IgD-negative memory B cell (primary cell): ENCODE measurements around the gene PALLD. TPM values are rescaled to one million over a fixed set of nuclear protein-coding genes. Genes with fewer than 3 reads are reported as not detected.

Experiments
- H3K27ac Mint-ChIP-seq, 3 donors: one replicate each; pipeline ENCODE4 v1.8.0; 2020 to 2022; ENCODE audit warnings: mild to moderate bottlenecking in 3 of 3, mixed read lengths in 3 of 3, moderate library complexity in 1 of 3
- H3K27me3 Mint-ChIP-seq: one replicate; pipeline ENCODE4 v1.8.0; 2021; ENCODE audit warnings: mixed read lengths
- H3K36me3 Mint-ChIP-seq: one replicate; pipeline ENCODE4 v1.8.0; 2020; ENCODE audit warnings: mild to moderate bottlenecking, mixed read lengths
- H3K4me1 Mint-ChIP-seq, 3 donors: one replicate each; pipeline ENCODE4 v1.8.0; 2020 to 2022; ENCODE audit warnings: mixed read lengths in 3 of 3, mild to moderate bottlenecking in 1 of 3
- H3K4me3 Mint-ChIP-seq, 4 donors: one replicate each; pipeline ENCODE4 v1.8.0; 2020 to 2022; ENCODE audit warnings: mild to moderate bottlenecking in 4 of 4, mixed read lengths in 4 of 4, moderate library complexity in 3 of 4
- H3K9me3 Mint-ChIP-seq, 3 donors: one replicate each; pipeline ENCODE4 v1.8.0; 2020 to 2021; ENCODE audit warnings: mixed read lengths in 3 of 3, mild to moderate bottlenecking in 1 of 3
- polyA plus RNA-seq: library from polyadenylated mRNA; unstranded; fragments of 300-500 nt; fragmentation: Illumina TruSeq; gene quantifications from one replicate; pipeline ENCODE4 v1.2.3, GENCODE V29; 2021

PALLD gene
- polyA plus RNA-seq, 1 donor from 2014 or later: 0.31 TPM

GRCh38 chr4:168731706-168732414 lies 235.0 kb downstream of the PALLD start:
- Mint-ChIP-seq H3K4me1 (no peaks in the 10 kb centered on the region), H3K4me3 (no peak overlapping the region), H3K9me3 (peaks cover 3 to 14% (median 8%) of the 10 kb centered on the region in 3 donors), H3K27me3 (peaks cover 13% of the 10 kb centered on the region), H3K27ac (no peak overlapping the region), H3K36me3 (peaks cover 3% of the 10 kb centered on the region)

GRCh38 chr4:168732714-168733113 lies 235.9 kb downstream of the PALLD start:
- Mint-ChIP-seq H3K4me3 (no peak overlapping the region), H3K27me3 (peaks cover 13% of the 10 kb centered on the region), H3K9me3 (peaks cover 0 to 11% (median 7%) of the 10 kb centered on the region in 3 donors), H3K4me1 (no peaks in the 10 kb centered on the region), H3K27ac (no peak overlapping the region), H3K36me3 (peaks cover 3% of the 10 kb centered on the region)

GRCh38 chr4:168734703-168735678 lies 238.1 kb downstream of the PALLD start:
- peaks cover 7% of the 10 kb centered on the region for H3K27me3 Mint-ChIP-seq
- no peak overlapping the region for H3K4me3 Mint-ChIP-seq
- peaks cover 0 to 4% (median 2%) of the 10 kb centered on the region in 3 donors for H3K9me3 Mint-ChIP-seq
- H3K36me3 Mint-ChIP-seq: no peaks in the 10 kb centered on the region
- no peak overlapping the region for H3K27ac Mint-ChIP-seq
- no peaks in the 10 kb centered on the region for H3K4me1 Mint-ChIP-seq

GRCh38 chr4:168735735-168736134 lies 238.9 kb downstream of the PALLD start:
- Mint-ChIP-seq H3K4me1 (no peaks in the 10 kb centered on the region), H3K36me3 (no peaks in the 10 kb centered on the region), H3K27me3 (peaks cover 7% of the 10 kb centered on the region), H3K27ac (no peak overlapping the region), H3K4me3 (no peak overlapping the region), H3K9me3 (peaks cover 0 to 2% (median 0%) of the 10 kb centered on the region in 3 donors)

GRCh38 chr4:168736860-168737805 lies 240.3 kb downstream of the PALLD start:
- no peak overlapping the region for H3K27ac Mint-ChIP-seq
- no peaks in the 10 kb centered on the region for H3K36me3 Mint-ChIP-seq
- peaks cover 0 to 2% (median 0%) of the 10 kb centered on the region in 3 donors for H3K9me3 Mint-ChIP-seq
- H3K27me3 Mint-ChIP-seq: peaks cover 6% of the 10 kb centered on the region
- H3K4me1 Mint-ChIP-seq: peaks cover 0 to 2% (median 1%) of the 10 kb centered on the region in 3 donors
- no peak overlapping the region for H3K4me3 Mint-ChIP-seq

- H3K27ac Mint-ChIP-seq: no peak overlapping the region
These were observed 240.9 kb downstream of the PALLD start for GRCh38 chr4:168737806-168738172.

GRCh38 chr4:168739886-168740285 lies 243.0 kb downstream of the PALLD start:
- Mint-ChIP-seq H3K27me3 (peaks cover 11% of the 10 kb centered on the region), H3K36me3 (no peaks in the 10 kb centered on the region), H3K9me3 (peaks cover 0 to 2% (median 0%) of the 10 kb centered on the region in 3 donors), H3K27ac (no peak overlapping the region), H3K4me3 (no peak overlapping the region), H3K4me1 (peaks cover 2 to 5% (median 2%) of the 10 kb centered on the region in 3 donors)

More at GRCh38 chr4:168737806-168738172, 240.9 kb downstream of the PALLD start:
- H3K36me3 Mint-ChIP-seq: no peaks in the 10 kb centered on the region
- H3K9me3 Mint-ChIP-seq: peaks cover 0 to 2% (median 0%) of the 10 kb centered on the region in 3 donors
- peaks cover 2 to 3% (median 2%) of the 10 kb centered on the region in 3 donors for H3K4me1 Mint-ChIP-seq
- H3K4me3 Mint-ChIP-seq: no peak overlapping the region
- H3K27me3 Mint-ChIP-seq: peaks cover 7% of the 10 kb centered on the region

GRCh38 chr4:168740691-168741090 lies 243.8 kb downstream of the PALLD start:
- Mint-ChIP-seq H3K9me3 (peaks cover 0 to 2% (median 0%) of the 10 kb centered on the region in 3 donors), H3K4me3 (no peak overlapping the region), H3K27ac (no peak overlapping the region), H3K4me1 (peaks cover 2 to 5% (median 2%) of the 10 kb centered on the region in 3 donors), H3K27me3 (peaks cover 11% of the 10 kb centered on the region), H3K36me3 (no peaks in the 10 kb centered on the region)

- no peak overlapping the region for H3K4me3 Mint-ChIP-seq
- peaks cover 2 to 5% (median 2%) of the 10 kb centered on the region in 3 donors for H3K4me1 Mint-ChIP-seq
- no peak overlapping the region for H3K27ac Mint-ChIP-seq
- H3K27me3 Mint-ChIP-seq: peaks cover 13% of the 10 kb centered on the region
- H3K9me3 Mint-ChIP-seq: peaks cover 0 to 2% (median 0%) of the 10 kb centered on the region in 3 donors
- H3K36me3 Mint-ChIP-seq: no peaks in the 10 kb centered on the region
These were observed 244.7 kb downstream of the PALLD start for GRCh38 chr4:168741281-168742173.

GRCh38 chr4:168743131-168743530 lies 246.3 kb downstream of the PALLD start:
- Mint-ChIP-seq H3K27me3 (peaks cover 13% of the 10 kb centered on the region), H3K27ac (no peak overlapping the region), H3K4me1 (peaks cover 2 to 5% (median 2%) of the 10 kb centered on the region in 3 donors), H3K36me3 (no peaks in the 10 kb centered on the region), H3K9me3 (peaks cover 0 to 2% (median 1%) of the 10 kb centered on the region in 3 donors), H3K4me3 (no peak overlapping the region)

- no peak overlapping the region for H3K4me3 Mint-ChIP-seq
- H3K27ac Mint-ChIP-seq: no peak overlapping the region
- H3K9me3 Mint-ChIP-seq: peaks cover 0 to 2% (median 1%) of the 10 kb centered on the region in 3 donors
- peaks cover 13% of the 10 kb centered on the region for H3K27me3 Mint-ChIP-seq
- no peaks in the 10 kb centered on the region for H3K36me3 Mint-ChIP-seq
- peaks cover 2 to 5% (median 2%) of the 10 kb centered on the region in 3 donors for H3K4me1 Mint-ChIP-seq
These were observed 246.7 kb downstream of the PALLD start for GRCh38 chr4:168743601-168744000.

- H3K4me3 Mint-ChIP-seq: no peak overlapping the region
- H3K27me3 Mint-ChIP-seq: peaks cover 13% of the 10 kb centered on the region
- H3K27ac Mint-ChIP-seq: no peak overlapping the region
- H3K4me1 Mint-ChIP-seq: peaks cover 2 to 5% (median 2%) of the 10 kb centered on the region in 3 donors
- peaks cover 0 to 1% (median under 1%) of the 10 kb centered on the region in 3 donors for H3K9me3 Mint-ChIP-seq
- no peaks in the 10 kb centered on the region for H3K36me3 Mint-ChIP-seq
These were observed 247.2 kb downstream of the PALLD start for GRCh38 chr4:168744021-168744420.

- Mint-ChIP-seq H3K36me3 (no peaks in the 10 kb centered on the region), H3K4me1 (no peaks in the 10 kb centered on the region), H3K27ac (no peak overlapping the region), H3K27me3 (peaks cover 9% of the 10 kb centered on the region), H3K4me3 (no peak overlapping the region), H3K9me3 (peaks cover 0 to 4% (median 0%) of the 10 kb centered on the region in 3 donors)
These were observed 252.0 kb downstream of the PALLD start for GRCh38 chr4:168748807-168749206.
